ENCODE results near the gene FCGR3B. TPM values are rescaled to one million over a fixed set of nuclear protein-coding genes. Genes with fewer than 3 reads are reported as not detected.
"Not testable (repeated sequence)": the region's sequence is repeated elsewhere in the genome, so short reads cannot be mapped to it uniquely, and the experiment has no call there.

The FCGR3B gene
- not detected in 2 replicates for total RNA-seq (2014; rRNA removed; shearing (Covaris generic); ENCODE audit: low replicate concordance)

GRCh38 chr1:161631076-161631475 is at the start of gene FCGR3B:
Gene FCGR3B, minus strand, starts transcription at chr1:161631176. Its CDS starts 82 bp downstream, at chr1:161631094.
- H2AFZ ChIP-seq (ENCODE audit: low read length), result no peak within 1 kb of the TSS
- H3K27me3 ChIP-seq (ENCODE audit: low read length), result no peaks in the 10 kb centered on the region
- H3K4me1 ChIP-seq (ENCODE audit: low read length), result no peaks in the 10 kb centered on the region
- H3K9me2 ChIP-seq (replicated peaks; ENCODE audit: insufficient read depth, low read length), result no peaks in the 10 kb centered on the region
- H3K9ac ChIP-seq (ENCODE audit: low read length), result no peak within 1 kb of the TSS
- no peak within 1 kb of the TSS for H3K4me2 ChIP-seq (ENCODE audit: low read depth, low read length, poor library complexity, severe bottlenecking)
- no peak for DNase-seq
- H3K4me3 ChIP-seq (ENCODE audit: low read length), result no peak within 1 kb of the TSS
- H4K20me1 ChIP-seq (ENCODE audit: insufficient read depth, low read depth, low read length), result no peaks in the 10 kb centered on the region
- no peak within 1 kb of the TSS for H3K27ac ChIP-seq (ENCODE audit: low read length)
- no peaks in the 10 kb centered on the region for H3K9me3 ChIP-seq (ENCODE audit: low read length)
- H3K36me3 ChIP-seq (ENCODE audit: insufficient read depth, low read length), result no peaks in the 10 kb centered on the region
- H3K79me2 ChIP-seq (ENCODE audit: low read length), result no peaks in the 10 kb centered on the region

GRCh38 chr1:161678500-161678899 is 47.5 kb upstream of the FCGR3B start:
- H3K4me2 ChIP-seq (ENCODE audit: low read depth, low read length, poor library complexity, severe bottlenecking), result no peak overlapping the region
- peaks cover 14% of the 10 kb centered on the region for H3K4me1 ChIP-seq (ENCODE audit: low read length)
- H3K9me2 ChIP-seq (replicated peaks; ENCODE audit: insufficient read depth, low read length), result no peaks in the 10 kb centered on the region
- peaks cover 29% of the 10 kb centered on the region for H3K36me3 ChIP-seq (ENCODE audit: insufficient read depth, low read length)
- H3K9ac ChIP-seq (ENCODE audit: low read length), result no peak overlapping the region
- H4K20me1 ChIP-seq (ENCODE audit: insufficient read depth, low read depth, low read length), result no peaks in the 10 kb centered on the region
- no peaks in the 10 kb centered on the region for H3K9me3 ChIP-seq (ENCODE audit: low read length)
- H3K27me3 ChIP-seq (ENCODE audit: low read length), result no peaks in the 10 kb centered on the region
- H3K4me3 ChIP-seq (ENCODE audit: low read length), result no peak overlapping the region
- 0 out of 2 replicates have a peak overlapping the region, but pooled peaks have one; percentile 2 for H3K27ac ChIP-seq (ENCODE audit: low read length)
- no peak overlapping the region for H2AFZ ChIP-seq (ENCODE audit: low read length)
- DNase-seq, result peak; percentile 43
- H3K79me2 ChIP-seq (ENCODE audit: low read length), result no peaks in the 10 kb centered on the region

- Histone ChIP-seq H3K36me3 (ENCODE audit: insufficient read depth, low read length) (peaks cover 38% of the 10 kb centered on the region), H3K9me2 (replicated peaks; ENCODE audit: insufficient read depth, low read length) (no peaks in the 10 kb centered on the region), H3K4me3 (ENCODE audit: low read length) (no peak overlapping the region), H3K27ac (ENCODE audit: low read length) (no peak overlapping the region; the same call in 1 of the 2 replicates), H3K9ac (ENCODE audit: low read length) (no peak overlapping the region), H3K27me3 (ENCODE audit: low read length) (no peaks in the 10 kb centered on the region), H4K20me1 (ENCODE audit: insufficient read depth, low read depth, low read length) (no peaks in the 10 kb centered on the region), H3K4me1 (ENCODE audit: low read length) (peaks cover 9% of the 10 kb centered on the region; the same call in 1 of the 2 replicates), H3K79me2 (ENCODE audit: low read length) (no peaks in the 10 kb centered on the region), H3K4me2 (ENCODE audit: low read depth, low read length, poor library complexity, severe bottlenecking) (no peak overlapping the region), H3K9me3 (ENCODE audit: low read length) (no peaks in the 10 kb centered on the region), H2AFZ (ENCODE audit: low read length) (no peak overlapping the region)
- peak; percentile 49 for DNase-seq
Measured at GRCh38 chr1:161676958-161677689, 46.1 kb upstream of the FCGR3B start.

- no peaks in the 10 kb centered on the region for H3K9me2 ChIP-seq (replicated peaks; ENCODE audit: insufficient read depth, low read length)
- H2AFZ ChIP-seq (ENCODE audit: low read length), result no peak overlapping the region
- peaks cover 41% of the 10 kb centered on the region for H3K36me3 ChIP-seq (ENCODE audit: insufficient read depth, low read length)
- H3K27me3 ChIP-seq (ENCODE audit: low read length), result no peaks in the 10 kb centered on the region
- H4K20me1 ChIP-seq (ENCODE audit: insufficient read depth, low read depth, low read length), result no peaks in the 10 kb centered on the region
- DNase-seq, result peak; percentile 47
- peaks cover 9% of the 10 kb centered on the region; the same call in 1 of the 2 replicates for H3K4me1 ChIP-seq (ENCODE audit: low read length)
- no peak overlapping the region for H3K9ac ChIP-seq (ENCODE audit: low read length)
- no peak overlapping the region for H3K4me2 ChIP-seq (ENCODE audit: low read depth, low read length, poor library complexity, severe bottlenecking)
- peak overlapping the region; percentile 1; the same call in 1 of the 2 replicates for H3K27ac ChIP-seq (ENCODE audit: low read length)
- no peak overlapping the region for H3K4me3 ChIP-seq (ENCODE audit: low read length)
- no peaks in the 10 kb centered on the region for H3K79me2 ChIP-seq (ENCODE audit: low read length)
- no peaks in the 10 kb centered on the region for H3K9me3 ChIP-seq (ENCODE audit: low read length)
Measured at GRCh38 chr1:161676441-161676840, 45.5 kb upstream of the FCGR3B start.

- H3K27ac ChIP-seq (ENCODE audit: low read length); H3K4me2 ChIP-seq (ENCODE audit: low read depth, low read length, poor library complexity, severe bottlenecking); H3K79me2 ChIP-seq (ENCODE audit: low read length); H4K20me1 ChIP-seq (ENCODE audit: insufficient read depth, low read depth, low read length); H3K9ac ChIP-seq (ENCODE audit: low read length); H3K9me3 ChIP-seq (ENCODE audit: low read length); H3K4me3 ChIP-seq (ENCODE audit: low read length); H3K9me2 ChIP-seq (replicated peaks; ENCODE audit: insufficient read depth, low read length); H2AFZ ChIP-seq (ENCODE audit: low read length); H3K4me1 ChIP-seq (ENCODE audit: low read length); H3K27me3 ChIP-seq (ENCODE audit: low read length): not testable (repeated sequence)
- H3K36me3 ChIP-seq (ENCODE audit: insufficient read depth, low read length), result peaks cover 46% of the 10 kb centered on the region
- peak; percentile 36 for DNase-seq
Measured at GRCh38 chr1:161674908-161675307, 43.9 kb upstream of the FCGR3B start.

GRCh38 chr1:161674447-161674846 is 43.5 kb upstream of the FCGR3B start:
- H3K9me2 ChIP-seq (replicated peaks; ENCODE audit: insufficient read depth, low read length); H3K4me2 ChIP-seq (ENCODE audit: low read depth, low read length, poor library complexity, severe bottlenecking); H3K9ac ChIP-seq (ENCODE audit: low read length); H3K79me2 ChIP-seq (ENCODE audit: low read length); H3K9me3 ChIP-seq (ENCODE audit: low read length); H3K4me1 ChIP-seq (ENCODE audit: low read length); H3K27me3 ChIP-seq (ENCODE audit: low read length); H3K27ac ChIP-seq (ENCODE audit: low read length); H3K4me3 ChIP-seq (ENCODE audit: low read length); H4K20me1 ChIP-seq (ENCODE audit: insufficient read depth, low read depth, low read length); H2AFZ ChIP-seq (ENCODE audit: low read length): not testable (repeated sequence)
- peaks cover 46% of the 10 kb centered on the region for H3K36me3 ChIP-seq (ENCODE audit: insufficient read depth, low read length)
- DNase-seq, result peak; percentile 41

- peak; percentile 37 for DNase-seq
- H4K20me1 ChIP-seq (ENCODE audit: insufficient read depth, low read depth, low read length); H3K27ac ChIP-seq (ENCODE audit: low read length); H3K79me2 ChIP-seq (ENCODE audit: low read length); H3K9me3 ChIP-seq (ENCODE audit: low read length); H3K4me2 ChIP-seq (ENCODE audit: low read depth, low read length, poor library complexity, severe bottlenecking); H3K9me2 ChIP-seq (replicated peaks; ENCODE audit: insufficient read depth, low read length); H3K9ac ChIP-seq (ENCODE audit: low read length); H3K4me1 ChIP-seq (ENCODE audit: low read length); H3K27me3 ChIP-seq (ENCODE audit: low read length); H2AFZ ChIP-seq (ENCODE audit: low read length); H3K4me3 ChIP-seq (ENCODE audit: low read length): not testable (repeated sequence)
- peaks cover 41% of the 10 kb centered on the region for H3K36me3 ChIP-seq (ENCODE audit: insufficient read depth, low read length)
Measured at GRCh38 chr1:161673437-161673836, 42.5 kb upstream of the FCGR3B start.

GRCh38 chr1:161671045-161672020 is 40.4 kb upstream of the FCGR3B start:
- H3K79me2 ChIP-seq (ENCODE audit: low read length); H3K4me1 ChIP-seq (ENCODE audit: low read length); H3K9me3 ChIP-seq (ENCODE audit: low read length); H3K9me2 ChIP-seq (replicated peaks; ENCODE audit: insufficient read depth, low read length); H4K20me1 ChIP-seq (ENCODE audit: insufficient read depth, low read depth, low read length); H3K27me3 ChIP-seq (ENCODE audit: low read length); H3K4me3 ChIP-seq (ENCODE audit: low read length); H3K9ac ChIP-seq (ENCODE audit: low read length); H3K27ac ChIP-seq (ENCODE audit: low read length); H3K4me2 ChIP-seq (ENCODE audit: low read depth, low read length, poor library complexity, severe bottlenecking); H2AFZ ChIP-seq (ENCODE audit: low read length): not testable (repeated sequence)
- DNase-seq, result peak; percentile 40
- H3K36me3 ChIP-seq (ENCODE audit: insufficient read depth, low read length), result peaks cover 22% of the 10 kb centered on the region
